ENCODE measurements around the gene FBXO21.

DNA sequence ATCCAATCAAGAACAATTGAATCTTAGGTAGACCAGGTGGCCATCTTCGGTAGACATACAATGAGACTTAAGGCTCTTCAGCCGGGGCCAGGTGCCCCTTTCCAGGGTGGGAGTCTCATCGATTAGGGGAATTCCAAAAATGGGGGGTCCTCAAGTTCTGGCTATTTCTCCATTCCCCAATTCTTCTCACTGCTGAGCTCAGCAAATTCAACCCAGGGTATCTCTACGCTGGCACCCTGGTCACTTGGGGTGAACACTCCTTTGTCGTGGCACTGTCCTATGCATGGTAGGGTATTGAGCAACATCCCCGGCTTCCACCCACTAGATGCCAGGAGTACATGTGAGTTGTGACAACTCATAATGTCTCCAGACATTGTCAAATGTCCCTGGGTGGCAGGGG is 34.9 kb upstream of the FBXO21 start:
- TF ChIP-seq POLR2AphosphoS5 (IDR thresholded peaks at IDR 0.05; ENCODE audit: low read depth, low read length): no peak
- TF ChIP-seq, protein P1, sequence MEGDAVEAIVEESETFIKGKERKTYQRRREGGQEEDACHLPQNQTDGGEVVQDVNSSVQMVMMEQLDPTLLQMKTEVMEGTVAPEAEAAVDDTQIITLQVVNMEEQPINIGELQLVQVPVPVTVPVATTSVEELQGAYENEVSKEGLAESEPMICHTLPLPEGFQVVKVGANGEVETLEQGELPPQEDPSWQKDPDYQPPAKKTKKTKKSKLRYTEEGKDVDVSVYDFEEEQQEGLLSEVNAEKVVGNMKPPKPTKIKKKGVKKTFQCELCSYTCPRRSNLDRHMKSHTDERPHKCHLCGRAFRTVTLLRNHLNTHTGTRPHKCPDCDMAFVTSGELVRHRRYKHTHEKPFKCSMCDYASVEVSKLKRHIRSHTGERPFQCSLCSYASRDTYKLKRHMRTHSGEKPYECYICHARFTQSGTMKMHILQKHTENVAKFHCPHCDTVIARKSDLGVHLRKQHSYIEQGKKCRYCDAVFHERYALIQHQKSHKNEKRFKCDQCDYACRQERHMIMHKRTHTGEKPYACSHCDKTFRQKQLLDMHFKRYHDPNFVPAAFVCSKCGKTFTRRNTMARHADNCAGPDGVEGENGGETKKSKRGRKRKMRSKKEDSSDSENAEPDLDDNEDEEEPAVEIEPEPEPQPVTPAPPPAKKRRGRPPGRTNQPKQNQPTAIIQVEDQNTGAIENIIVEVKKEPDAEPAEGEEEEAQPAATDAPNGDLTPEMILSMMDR (IDR thresholded peaks at IDR 0.05): no peak
- no peak for TF ChIP-seq TCF7L2 (IDR thresholded peaks at IDR 0.05; ENCODE audit: low read depth, low read length)
- TF ChIP-seq, protein P2, sequence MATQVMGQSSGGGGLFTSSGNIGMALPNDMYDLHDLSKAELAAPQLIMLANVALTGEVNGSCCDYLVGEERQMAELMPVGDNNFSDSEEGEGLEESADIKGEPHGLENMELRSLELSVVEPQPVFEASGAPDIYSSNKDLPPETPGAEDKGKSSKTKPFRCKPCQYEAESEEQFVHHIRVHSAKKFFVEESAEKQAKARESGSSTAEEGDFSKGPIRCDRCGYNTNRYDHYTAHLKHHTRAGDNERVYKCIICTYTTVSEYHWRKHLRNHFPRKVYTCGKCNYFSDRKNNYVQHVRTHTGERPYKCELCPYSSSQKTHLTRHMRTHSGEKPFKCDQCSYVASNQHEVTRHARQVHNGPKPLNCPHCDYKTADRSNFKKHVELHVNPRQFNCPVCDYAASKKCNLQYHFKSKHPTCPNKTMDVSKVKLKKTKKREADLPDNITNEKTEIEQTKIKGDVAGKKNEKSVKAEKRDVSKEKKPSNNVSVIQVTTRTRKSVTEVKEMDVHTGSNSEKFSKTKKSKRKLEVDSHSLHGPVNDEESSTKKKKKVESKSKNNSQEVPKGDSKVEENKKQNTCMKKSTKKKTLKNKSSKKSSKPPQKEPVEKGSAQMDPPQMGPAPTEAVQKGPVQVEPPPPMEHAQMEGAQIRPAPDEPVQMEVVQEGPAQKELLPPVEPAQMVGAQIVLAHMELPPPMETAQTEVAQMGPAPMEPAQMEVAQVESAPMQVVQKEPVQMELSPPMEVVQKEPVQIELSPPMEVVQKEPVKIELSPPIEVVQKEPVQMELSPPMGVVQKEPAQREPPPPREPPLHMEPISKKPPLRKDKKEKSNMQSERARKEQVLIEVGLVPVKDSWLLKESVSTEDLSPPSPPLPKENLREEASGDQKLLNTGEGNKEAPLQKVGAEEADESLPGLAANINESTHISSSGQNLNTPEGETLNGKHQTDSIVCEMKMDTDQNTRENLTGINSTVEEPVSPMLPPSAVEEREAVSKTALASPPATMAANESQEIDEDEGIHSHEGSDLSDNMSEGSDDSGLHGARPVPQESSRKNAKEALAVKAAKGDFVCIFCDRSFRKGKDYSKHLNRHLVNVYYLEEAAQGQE (IDR thresholded peaks at IDR 0.05; ENCODE audit: insufficient read depth in 1 of 2, low read depth in 2 of 2, low read length in 1 of 2): no peak
- TF ChIP-seq SIN3A (IDR thresholded peaks at IDR 0.05; ENCODE audit: borderline replicate concordance, insufficient read depth, low read depth, low read length): no peak
